Measurements from ENCODE around the gene CAP2.

CAP2 gene

DNA sequence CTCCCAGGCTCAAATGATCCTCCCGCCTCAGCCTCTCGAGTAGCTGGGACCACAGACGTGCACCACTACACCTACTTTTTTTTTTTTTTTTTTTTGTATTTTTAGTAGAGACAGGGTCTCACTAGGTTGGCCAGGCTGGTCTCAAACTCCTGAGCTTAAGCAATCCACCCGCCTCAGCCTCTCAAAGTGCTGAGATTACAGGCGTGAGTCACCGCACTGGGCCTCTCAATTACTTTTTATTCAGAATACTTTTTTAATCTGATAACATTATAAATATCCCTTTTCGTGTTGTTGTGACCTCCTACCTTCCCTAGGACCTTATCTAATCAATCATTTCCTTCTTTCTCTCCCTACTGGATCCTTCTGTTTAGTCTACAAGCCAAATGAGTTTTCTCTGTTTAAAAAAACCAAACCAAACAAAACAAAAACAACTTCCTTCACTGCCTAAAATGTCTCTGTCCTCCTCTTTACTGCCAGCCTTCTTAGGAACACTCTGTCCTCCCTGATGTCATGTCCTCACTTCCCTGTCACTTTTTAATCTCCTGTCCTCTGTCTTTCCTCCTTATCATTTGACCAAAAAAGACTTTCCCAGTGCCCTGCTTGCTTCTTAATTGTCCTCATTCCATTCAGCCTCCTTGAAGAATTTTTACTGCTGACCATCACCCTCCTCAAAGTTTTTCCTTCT lies 85.0 kb downstream of the CAP2 start:
- no peak for DNase-seq

DNA sequence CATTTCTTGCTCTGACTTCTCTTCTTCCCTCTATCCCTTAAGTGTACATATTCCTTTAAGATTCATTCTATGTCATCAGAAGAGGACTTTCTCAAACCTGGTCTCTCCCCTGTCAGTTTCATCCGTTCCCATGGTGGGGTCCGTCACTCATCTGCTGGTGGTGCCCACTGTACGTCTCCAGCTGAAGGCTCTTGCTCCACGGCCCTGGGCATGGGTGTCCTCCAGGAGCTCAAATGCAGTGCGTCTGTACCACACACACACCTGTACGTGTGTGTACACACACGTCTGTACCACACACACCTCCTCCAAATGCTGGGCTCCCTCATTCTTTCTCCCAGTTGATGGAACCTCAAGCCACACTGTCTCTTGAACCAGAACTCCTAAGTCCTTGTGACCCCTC lies 85.6 kb downstream of the CAP2 start:
- no peak for DNase-seq

GRCh38 chr6:17480476-17480875 lies 87.1 kb downstream of the CAP2 start:
- DNase-seq: no peak

DNA sequence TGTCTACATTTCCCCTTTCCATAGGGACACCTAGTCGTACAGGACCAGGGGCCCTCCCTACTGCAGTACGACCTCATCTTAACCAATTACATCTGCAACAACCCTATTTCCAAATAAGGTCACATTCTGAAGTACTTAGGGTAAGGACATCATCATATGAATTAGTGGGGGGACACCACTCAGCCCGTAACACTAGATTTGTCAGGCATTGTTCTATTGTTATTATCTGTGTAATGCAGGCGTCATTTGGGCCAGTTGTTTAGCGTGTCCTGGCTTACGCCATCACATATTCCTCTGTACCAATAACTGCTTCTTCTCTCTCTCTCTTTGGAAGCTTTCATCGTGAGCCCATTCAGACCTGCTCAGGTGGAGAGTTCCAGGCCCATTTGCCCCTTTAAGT lies 89.3 kb downstream of the CAP2 start:
- DNase-seq: no peak

GRCh38 chr6:17483391-17484016 lies 90.1 kb downstream of the CAP2 start:
- no peak for DNase-seq

DNA sequence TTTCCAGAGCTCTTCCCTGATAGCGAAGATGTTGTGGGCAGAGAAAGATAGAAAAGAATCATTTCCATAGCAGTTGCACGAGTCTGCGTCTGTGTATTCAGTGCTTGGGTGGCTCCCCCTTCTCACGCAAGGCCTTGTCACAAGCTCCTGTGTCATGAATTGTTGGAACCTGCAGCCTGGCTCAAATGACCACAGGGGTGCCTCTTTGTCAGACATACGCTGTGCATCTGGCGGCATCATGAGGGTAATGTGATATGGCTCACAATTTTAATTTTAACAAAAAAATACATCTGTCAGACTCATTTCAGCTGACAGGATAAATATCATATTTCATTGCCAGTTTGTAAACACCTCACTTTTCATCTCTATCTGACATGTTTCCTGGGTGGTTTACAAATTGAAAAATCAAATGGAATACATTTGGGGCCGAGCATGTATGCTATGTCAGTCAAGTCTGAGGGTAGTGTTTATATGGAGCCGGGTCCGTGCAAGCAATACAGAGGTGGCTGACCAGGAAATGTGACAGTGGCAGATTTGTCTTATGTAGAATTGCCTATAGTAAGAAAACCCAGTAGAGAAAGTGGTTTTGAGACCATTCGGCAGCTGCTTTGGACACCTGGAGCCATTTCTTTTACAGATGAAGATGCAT lies 90.9 kb downstream of the CAP2 start:
- no peak for DNase-seq

DNA sequence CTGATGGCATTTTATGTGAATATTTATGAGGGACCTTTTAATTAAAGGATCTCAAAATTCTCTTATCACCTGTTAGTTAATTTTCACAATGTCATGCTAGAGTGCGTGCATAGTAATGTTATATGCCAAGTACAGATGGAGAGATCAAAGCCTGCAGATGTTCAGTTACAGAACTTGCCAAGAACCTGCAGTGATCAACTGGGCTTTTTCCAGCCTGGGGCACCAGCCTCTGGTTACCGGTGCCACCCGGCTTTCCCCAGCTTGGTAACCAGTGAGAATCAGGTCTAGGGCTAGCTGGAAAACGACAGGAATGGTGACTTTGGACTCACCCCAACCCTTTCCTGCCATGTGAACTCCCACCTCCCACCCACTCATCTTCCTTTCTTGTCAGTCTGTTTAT lies 91.8 kb downstream of the CAP2 start:
- DNase-seq: no peak

DNA sequence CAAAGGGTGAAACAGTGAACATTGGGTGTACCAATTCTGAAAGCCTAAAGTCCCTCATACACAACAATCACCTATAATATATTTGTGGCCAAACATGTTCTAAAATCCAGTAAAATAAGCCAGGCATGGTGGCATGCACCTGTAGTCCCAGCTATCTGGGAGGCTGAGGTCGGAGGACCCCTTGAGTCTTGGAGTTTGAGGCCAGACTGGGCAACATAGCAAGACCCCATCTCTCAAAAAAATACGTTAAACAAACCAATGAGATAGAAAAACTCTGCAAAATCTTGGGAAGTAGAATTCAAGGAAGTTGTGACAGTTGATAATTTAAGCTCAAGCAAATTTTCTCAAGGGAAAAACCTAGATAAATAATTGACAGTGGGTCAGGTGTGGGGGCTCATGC lies 92.6 kb downstream of the CAP2 start:
- no peak for DNase-seq

DNA sequence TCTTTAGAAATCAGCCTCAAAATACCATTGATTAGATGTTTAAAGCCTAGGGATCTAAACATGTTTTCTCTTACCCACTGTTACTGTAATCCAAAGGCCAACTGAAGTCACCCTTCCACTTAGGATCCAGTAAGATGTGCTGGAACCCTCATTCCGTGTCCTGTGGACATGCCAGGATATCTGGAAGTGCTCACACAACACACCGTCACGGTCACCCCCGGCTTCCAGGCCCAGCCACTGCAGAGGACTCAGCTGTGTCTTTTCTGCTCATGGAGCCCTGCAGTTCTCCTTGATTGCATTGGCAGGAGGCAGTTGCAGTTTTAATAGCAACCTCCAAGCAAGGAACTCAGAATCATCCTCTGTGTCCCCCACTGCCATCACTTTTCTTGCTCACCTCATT lies 93.3 kb downstream of the CAP2 start:
- DNase-seq: no peak

DNA sequence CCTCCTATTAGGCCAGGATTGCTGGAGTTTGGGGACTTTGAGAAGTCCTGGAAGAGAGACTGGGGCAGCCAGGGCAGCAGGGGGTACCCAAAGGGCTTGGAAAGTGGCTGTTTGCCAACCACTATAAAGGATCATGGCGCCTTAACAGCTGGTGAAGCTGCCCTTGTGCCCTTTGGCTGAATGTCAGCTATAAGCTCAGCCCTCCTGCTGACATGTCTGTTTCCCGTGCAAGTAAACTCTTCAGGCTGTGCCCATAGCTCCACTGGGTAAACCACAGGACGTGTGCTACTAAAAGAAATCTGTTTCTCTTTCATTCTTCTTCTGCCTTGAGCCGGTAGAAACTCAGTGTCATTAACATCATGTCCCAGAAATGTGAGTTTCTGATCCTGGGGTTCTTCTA lies 97.3 kb downstream of the CAP2 start:
- DNase-seq: no peak

DNA sequence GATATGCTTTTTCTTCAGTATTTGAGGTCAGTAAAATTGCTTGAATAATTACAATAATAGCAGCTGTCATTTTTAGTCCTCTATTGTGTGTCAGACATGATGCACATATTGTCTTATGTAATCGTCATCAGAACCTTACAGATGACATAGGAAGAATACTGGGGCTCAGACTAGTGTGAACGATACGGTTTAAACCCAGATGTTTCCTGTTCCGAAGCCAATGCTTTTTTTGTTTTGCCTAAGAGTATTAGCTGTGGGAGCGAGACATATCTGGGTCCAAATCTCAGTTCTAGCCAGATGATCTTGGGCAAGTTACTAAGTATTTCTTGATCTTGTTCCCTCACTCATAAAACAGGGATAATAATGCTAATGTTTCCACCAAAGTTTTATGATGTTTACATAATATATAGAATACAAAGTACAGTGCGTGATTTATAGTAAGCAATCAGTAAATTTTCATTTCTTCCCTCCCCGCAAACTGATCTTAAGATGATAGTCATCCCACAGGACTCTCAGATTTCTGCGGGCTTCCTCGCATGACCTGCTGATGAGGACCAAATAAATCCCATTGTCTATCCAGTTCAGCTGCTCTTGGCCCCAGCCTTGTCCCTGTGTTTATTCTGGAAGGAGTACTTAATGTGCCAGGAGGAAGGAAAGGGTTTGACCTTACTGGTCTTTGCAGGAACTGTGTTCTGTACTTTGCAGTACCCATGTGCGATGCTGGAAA lies 98.2 kb downstream of the CAP2 start:
- no peak for DNase-seq

DNA sequence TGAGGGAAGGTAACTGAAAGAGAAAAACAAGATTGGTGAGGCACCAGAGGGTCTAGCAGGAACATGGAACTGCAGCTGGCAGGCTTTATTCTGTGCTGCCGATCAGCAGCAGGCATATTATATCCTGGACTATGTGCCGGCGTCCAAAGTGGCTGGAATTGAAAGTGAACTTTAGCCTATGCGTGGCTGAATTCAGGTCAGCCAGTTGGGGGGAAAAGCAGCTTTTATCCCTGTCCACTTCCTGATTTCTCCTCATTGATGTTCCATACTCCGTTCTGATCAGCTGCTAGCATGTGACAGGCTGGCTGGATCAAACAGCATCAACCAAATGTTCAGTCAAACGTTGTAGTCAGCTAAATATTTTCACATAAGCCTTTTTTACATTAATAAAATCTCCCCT lies 99.0 kb downstream of the CAP2 start:
- no peak for DNase-seq

GRCh38 chr6:17493286-17493685 lies 99.9 kb downstream of the CAP2 start:
- DNase-seq: no peak

DNA sequence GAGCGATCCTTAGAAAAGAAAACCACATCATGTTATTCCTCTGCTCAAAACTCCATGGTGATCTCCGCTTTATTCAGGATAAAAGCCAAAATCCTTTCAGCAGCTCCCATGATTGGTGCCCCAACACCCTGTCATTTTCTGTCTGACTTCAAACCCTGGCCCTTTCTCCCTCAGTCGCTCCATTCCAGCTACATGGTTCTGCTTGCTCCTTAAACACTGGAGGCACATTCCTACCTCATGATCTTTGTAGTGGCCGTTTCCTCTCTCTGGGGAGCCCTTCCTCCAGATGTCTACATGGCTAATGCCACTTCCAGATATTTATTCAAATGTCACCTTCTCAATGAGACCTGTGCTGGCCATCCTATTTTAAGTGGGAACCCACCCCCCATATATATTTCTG lies 100.8 kb downstream of the CAP2 start:
- no peak for DNase-seq

- DNase-seq: no peak
These were observed 101.5 kb downstream of the CAP2 start for GRCh38 chr6:17494919-17495318.

GRCh38 chr6:17497535-17498095 lies 104.2 kb downstream of the CAP2 start:
- DNase-seq: no peak

DNA sequence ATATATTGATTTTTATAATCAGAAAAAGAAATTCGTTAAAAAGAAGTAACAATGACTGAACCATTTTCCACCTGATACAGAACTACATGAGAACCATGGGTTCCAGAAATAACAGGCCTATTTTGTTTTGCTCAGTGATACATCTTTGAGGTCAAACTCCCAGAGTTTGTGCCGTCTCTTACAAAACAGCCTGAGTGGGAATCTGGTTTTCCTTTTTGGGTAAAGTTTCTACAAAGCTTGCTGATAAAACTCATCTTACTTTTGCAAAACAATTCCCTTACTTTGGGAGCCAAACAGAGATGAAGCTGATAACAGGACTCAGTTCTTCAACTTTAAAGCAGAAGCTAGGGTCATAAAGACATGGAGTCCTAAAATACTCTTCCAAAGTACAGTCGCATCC lies 108.0 kb downstream of the CAP2 start:
- DNase-seq: no peak

GRCh38 chr6:17501982-17502704 lies 108.7 kb downstream of the CAP2 start:
- no peak for DNase-seq

DNA sequence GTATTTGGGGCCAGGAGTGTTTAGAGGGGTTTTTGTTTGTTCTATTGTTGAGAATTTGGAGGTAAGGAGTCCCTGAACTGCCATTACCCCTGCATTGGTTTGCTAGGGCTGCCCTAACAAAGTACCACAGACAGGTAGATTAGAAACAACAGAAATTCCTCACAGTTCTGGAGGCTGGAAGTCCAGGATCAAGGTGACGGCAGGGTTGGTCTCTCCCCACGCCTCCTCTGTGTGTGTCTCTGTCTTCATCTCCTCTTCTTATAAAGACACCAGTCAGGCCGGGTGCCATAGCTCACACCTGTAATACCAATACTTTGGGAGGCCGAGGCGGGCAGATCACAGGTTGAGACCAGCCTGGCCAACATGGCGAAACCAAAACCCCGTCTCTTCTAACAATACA lies 109.7 kb downstream of the CAP2 start:
- no peak for DNase-seq

DNA sequence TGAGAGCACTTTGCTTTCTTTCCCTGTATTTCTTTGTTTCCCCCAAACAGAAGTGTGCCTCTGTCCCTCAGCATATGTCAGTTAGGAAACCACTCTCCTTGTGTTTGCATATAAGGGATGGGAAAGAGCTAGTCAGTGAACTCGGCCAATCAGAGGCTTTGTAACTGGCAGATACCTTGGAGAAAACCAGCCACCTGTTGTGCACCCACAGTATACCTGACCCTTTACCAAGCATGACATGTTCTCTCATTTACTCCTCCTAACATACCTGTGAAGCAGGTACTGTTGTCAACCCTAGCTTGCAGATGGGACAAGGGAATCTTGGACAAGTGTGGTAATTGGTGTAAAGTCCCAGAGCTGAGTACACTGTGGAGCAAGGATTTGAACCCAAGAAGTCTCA lies 110.6 kb downstream of the CAP2 start:
- DNase-seq: no peak

GRCh38 chr6:17505062-17505476 lies 111.7 kb downstream of the CAP2 start:
- no peak for DNase-seq

DNA sequence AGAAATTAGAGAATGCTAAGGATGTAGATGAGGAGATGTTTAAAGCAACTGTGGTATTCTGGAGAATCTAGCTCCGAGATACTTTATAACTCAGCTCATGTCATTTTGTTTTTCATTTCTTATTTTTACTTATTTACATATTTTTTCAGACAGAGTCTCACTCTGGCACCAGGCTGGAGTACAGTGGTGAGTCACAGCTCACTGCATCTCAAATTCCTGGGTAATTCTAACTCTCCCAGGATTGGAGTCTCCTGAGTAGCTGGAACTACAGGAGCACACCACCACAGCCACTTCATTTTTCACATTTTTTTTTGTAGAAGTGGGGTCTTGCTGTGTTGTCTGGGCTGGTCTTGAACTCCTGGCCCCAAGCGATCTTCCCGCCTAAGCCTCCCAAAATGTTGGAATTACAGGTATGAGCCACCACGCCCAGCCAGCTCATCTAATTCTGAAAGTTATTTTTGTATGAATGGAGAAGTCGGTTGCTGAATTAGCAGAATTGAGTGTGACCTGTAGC lies 112.4 kb downstream of the CAP2 start:
- DNase-seq: no peak

DNA sequence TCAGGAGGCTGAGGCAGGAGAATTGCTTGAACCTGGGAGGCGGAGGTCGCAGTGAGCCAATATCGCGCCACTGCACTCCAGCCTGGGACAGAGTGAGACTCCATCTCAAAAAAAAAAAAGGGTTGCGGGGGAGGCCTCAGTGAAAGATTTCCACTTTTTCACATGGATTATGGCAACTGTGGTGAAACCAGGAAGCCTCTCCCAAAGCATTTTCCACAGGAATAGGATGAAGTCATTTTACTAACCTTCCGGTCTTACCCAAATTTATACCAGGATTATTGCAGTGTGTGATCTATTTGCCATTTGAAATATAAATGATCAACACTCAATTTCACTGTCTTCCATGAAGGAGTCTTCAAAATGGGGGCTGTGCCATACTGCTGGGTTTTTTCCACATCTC lies 113.1 kb downstream of the CAP2 start:
- no peak for DNase-seq
